ENCODE results near the gene SRRD. TPM values are rescaled to one million over a fixed set of nuclear protein-coding genes. Genes with fewer than 3 reads are reported as not detected.

Gene SRRD
- total RNA-seq, 4 donors from 2014 or later, result 24.0 to 53.1 (median 27.4) TPM

DNA sequence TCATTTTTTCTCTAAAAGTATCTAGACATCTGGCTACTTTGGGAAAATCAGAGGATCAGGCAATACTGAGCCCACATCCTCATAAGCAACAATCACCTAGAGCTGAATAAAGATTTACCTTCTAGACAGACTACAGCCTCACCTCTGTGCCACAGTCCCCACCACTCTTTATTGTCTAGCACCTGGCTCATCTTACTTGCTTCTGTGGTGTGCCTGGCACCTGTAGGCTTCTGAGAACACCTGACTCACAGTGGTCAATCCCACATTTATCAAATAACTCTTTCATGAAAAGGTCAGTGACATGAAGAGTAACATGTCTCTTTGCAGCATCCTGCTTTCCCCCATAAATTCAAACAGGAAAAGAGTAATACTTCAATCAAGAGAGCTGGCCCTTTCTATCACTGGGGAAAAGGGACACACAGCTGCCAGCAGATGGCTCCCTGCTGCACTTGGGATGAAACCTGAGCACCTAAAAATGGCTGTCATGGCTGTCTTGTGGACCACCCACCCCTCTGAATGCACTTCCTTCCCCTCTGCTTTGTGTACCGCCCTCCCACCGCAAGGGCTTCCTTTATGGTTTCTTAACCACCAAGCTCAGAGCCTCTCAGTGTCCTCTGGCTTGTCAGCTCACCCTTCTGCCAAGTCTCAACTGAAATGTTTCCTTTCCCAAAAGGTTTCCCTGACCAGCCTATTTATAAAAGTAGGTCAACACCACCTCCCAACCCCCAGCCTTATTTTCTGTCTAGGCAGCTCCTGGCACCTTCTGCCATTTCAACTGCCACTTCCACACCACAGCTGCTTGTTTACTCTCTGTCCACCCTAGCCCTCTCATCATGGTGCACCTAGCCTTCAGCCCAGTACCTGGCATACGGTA is 19.2 kb downstream of the SRRD start:
- Histone ChIP-seq H3K36me3 (peaks cover 2 to 80% of the 10 kb centered on the region in 2 donors), H3K27ac (peak overlapping the region; percentile 84 to 94 (median 88)), H3K9me3 (no peaks in the 10 kb centered on the region), H3K4me1 (peaks cover 34 to 53% of the 10 kb centered on the region in 2 donors), H3K27me3 (no peaks in the 10 kb centered on the region), H3K4me3 (peak overlapping the region in 2 of 4 donors; percentile 22 to 32)
- TF ChIP-seq POLR2A (IDR thresholded peaks at IDR 0.05), result no peak
- TF ChIP-seq, protein P1, sequence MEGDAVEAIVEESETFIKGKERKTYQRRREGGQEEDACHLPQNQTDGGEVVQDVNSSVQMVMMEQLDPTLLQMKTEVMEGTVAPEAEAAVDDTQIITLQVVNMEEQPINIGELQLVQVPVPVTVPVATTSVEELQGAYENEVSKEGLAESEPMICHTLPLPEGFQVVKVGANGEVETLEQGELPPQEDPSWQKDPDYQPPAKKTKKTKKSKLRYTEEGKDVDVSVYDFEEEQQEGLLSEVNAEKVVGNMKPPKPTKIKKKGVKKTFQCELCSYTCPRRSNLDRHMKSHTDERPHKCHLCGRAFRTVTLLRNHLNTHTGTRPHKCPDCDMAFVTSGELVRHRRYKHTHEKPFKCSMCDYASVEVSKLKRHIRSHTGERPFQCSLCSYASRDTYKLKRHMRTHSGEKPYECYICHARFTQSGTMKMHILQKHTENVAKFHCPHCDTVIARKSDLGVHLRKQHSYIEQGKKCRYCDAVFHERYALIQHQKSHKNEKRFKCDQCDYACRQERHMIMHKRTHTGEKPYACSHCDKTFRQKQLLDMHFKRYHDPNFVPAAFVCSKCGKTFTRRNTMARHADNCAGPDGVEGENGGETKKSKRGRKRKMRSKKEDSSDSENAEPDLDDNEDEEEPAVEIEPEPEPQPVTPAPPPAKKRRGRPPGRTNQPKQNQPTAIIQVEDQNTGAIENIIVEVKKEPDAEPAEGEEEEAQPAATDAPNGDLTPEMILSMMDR (IDR thresholded peaks at IDR 0.05 in 4 of 5, conservative IDR thresholded peaks at IDR 0.05 in 1 of 5), result peak; percentile 46 to 67 (median 60)
- intact Hi-C loops (cut with DNase I; ENCODE audit: low total_unique reads) (loop anchor here (1.0 to 2.0 kb wide), 4 partner anchors 18 to 88 kb away; partner anchors contain the start of gene TPST2), in situ Hi-C loops (cut with MboI; ENCODE audit: low sequenced_read_pairs in 4 of 4) (no loop called here)
- ATAC-seq, result peak; percentile 84 to 91
- peak; percentile 87 to 91 for DNase-seq

DNA sequence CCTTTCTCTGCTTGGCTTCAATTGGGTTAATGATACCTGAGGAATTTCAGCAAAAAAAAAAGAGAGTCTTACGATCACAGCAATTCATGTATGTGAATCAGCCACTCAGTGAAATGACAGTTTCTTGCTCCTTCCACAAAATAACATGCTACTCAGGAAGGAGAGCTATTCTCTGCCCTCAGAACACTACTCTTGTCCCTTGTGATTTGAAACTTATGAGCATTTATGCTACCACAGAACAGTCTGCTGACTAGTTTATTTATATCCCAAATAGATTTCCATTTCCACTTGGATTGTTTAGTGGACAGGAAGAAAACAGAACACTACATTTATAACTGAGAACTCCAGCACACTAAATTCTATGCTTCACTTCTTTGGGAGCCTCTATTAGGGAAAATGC is 20.1 kb downstream of the SRRD start:
- in situ Hi-C loops (cut with MboI; ENCODE audit: low sequenced_read_pairs in 4 of 4), result no loop called here
- Histone ChIP-seq H3K27ac (peak overlapping the region; percentile 84 to 94 (median 88)), H3K4me3 (peak overlapping the region in 3 of 4 donors; percentile 4 to 32 (median 22)), H3K4me1 (peaks cover 34 to 53% of the 10 kb centered on the region in 2 donors), H3K27me3 (no peaks in the 10 kb centered on the region), H3K36me3 (peaks cover 2 to 82% of the 10 kb centered on the region in 2 donors), H3K9me3 (no peaks in the 10 kb centered on the region)
- DNase-seq, result no peak
- peak; percentile 54 to 77 for ATAC-seq
- peak; percentile 66 to 84 for TF ChIP-seq POLR2A (IDR thresholded peaks at IDR 0.05)
- TF ChIP-seq, protein P1 (IDR thresholded peaks at IDR 0.05 in 4 of 5, conservative IDR thresholded peaks at IDR 0.05 in 1 of 5), result no peak
- intact Hi-C loops (cut with DNase I; ENCODE audit: low total_unique reads), result loop anchor here (1.0 to 2.0 kb wide), 4 partner anchors 19 to 87 kb away; partner anchors contain the start of gene TPST2

DNA sequence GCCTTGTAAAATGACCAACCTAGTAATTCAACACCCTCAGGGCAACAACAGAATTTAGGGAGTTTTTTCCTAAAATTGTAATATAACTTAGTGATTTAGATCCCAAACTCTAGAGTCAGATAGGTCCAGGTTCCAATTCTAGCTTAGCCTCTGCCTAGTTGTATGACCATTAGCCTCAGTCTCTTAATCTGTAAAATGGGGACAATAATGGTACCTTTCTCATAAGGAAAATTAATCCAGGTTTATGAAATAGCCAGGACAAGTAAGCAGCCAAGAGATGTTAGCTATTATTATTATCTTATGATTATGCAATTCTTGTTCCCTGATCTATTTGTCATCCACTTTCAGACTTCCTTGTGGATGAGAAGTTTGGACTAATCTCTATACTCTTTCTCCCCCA is 24.5 kb downstream of the SRRD start:
- no peaks in the 10 kb centered on the region for H3K9me3 ChIP-seq
- ATAC-seq, result no peak
- DNase-seq, result no peak
- no peaks in the 10 kb centered on the region for H3K27me3 ChIP-seq
- intact Hi-C loops (cut with DNase I; ENCODE audit: low total_unique reads), result no loop called here
- H3K36me3 ChIP-seq, result peaks cover 2 to 66% of the 10 kb centered on the region in 2 donors
- TF ChIP-seq POLR2A (IDR thresholded peaks at IDR 0.05), result no peak
- TF ChIP-seq, protein P1 (IDR thresholded peaks at IDR 0.05 in 4 of 5, conservative IDR thresholded peaks at IDR 0.05 in 1 of 5), result no peak
- peaks cover 23 to 34% of the 10 kb centered on the region in 2 donors for H3K4me1 ChIP-seq
- H3K4me3 ChIP-seq, result no peak overlapping the region
- in situ Hi-C loops (cut with MboI; ENCODE audit: low sequenced_read_pairs in 4 of 4), result no loop called here
- no peak overlapping the region for H3K27ac ChIP-seq

DNA sequence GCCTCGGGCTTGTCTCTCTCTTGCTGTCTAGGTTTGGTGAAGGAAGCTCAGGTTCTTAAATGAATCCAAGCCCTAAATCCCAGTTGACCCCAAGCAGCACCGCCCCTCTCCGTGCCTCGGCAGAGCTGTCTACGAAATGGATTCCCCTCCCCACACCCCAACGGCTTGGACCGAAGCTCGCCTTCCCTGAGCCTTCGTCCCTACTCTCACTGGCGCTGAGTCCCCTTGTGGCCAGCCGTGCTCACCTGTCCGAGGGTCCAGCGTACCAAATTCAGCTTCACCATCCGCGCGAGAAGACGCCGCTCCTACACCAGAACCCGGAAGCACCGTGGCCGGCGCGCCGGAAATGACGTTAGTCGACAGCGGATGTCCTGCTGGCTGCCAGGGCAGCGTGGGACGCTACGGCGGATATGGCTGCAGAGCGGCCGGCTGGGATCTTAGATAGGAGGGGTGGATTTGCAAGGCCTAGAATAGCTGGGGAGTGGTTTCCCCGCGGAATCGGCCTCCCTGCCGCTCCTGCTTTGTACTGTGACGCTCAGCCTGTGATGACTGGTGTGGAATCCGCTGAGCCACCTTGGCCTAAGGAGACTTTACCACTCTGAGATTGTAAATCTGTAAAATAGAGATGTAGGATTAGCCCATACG is 28.6 kb downstream of the SRRD start, which contains the start of gene TFIP11:
Gene TFIP11, minus strand, starts transcription at position 325 of the 645 bp plus-strand sequence. CDS start 2,201 bp downstream, outside the sequence.
- intact Hi-C loops (cut with DNase I; ENCODE audit: low total_unique reads) (no loop called here), in situ Hi-C loops (cut with MboI; ENCODE audit: low sequenced_read_pairs in 4 of 4) (no loop called here)
- TF ChIP-seq, protein P1 (IDR thresholded peaks at IDR 0.05 in 4 of 5, conservative IDR thresholded peaks at IDR 0.05 in 1 of 5), result no peak
- TF ChIP-seq POLR2A (IDR thresholded peaks at IDR 0.05), result peak; percentile 78 to 85
- Histone ChIP-seq H3K9me3 (no peaks in the 10 kb centered on the region), H3K4me3 (peak within 1 kb of the TSS; percentile 68 to 99 (median 99)), H3K4me1 (peaks cover 24 to 25% of the 10 kb centered on the region in 2 donors), H3K36me3 (peaks cover 0 to 36% of the 10 kb centered on the region in 2 donors), H3K27ac (peak within 1 kb of the TSS; percentile 89 to 96 (median 92)), H3K27me3 (no peaks in the 10 kb centered on the region)
- peak; percentile 86 to 94 for ATAC-seq
- DNase-seq, result peak; percentile 90
